Fibroblast of skin of right biceps (primary cell): ENCODE measurements around the gene RNF31.
A peak's percentile ranks its signal among the peaks of the same experiment; 100 is the strongest.
"Not testable (repeated sequence)": the region's sequence is repeated elsewhere in the genome, so short reads cannot be mapped to it uniquely, and the experiment has no call there.

Experiments
- DNase-seq: peaks from one replicate; pipeline ENCODE4 v3.0.0-alpha.2; 2013

The RNF31 gene

GRCh38 chr14:24184104-24184970, 37.0 kb downstream of the RNF31 start:
- no peak for DNase-seq

GRCh38 chr14:24185026-24185425, 37.7 kb downstream of the RNF31 start:
- DNase-seq = no peak

GRCh38 chr14:24185741-24186140, 38.4 kb downstream of the RNF31 start:
- DNase-seq = no peak

- DNase-seq = no peak
These were observed 39.7 kb downstream of the RNF31 start for GRCh38 chr14:24186831-24187538.

GRCh38 chr14:24187539-24187915, 40.2 kb downstream of the RNF31 start:
- no peak for DNase-seq

GRCh38 chr14:24188251-24189058, 41.2 kb downstream of the RNF31 start, which contains the start of gene IPO4:
Gene IPO4, minus strand, starts transcription at chr14:24188816. Its CDS starts 29 bp downstream, at chr14:24188787.
- peak; percentile 98 for DNase-seq

GRCh38 chr14:24189059-24189375, 41.7 kb downstream of the RNF31 start:
- DNase-seq = no peak

GRCh38 chr14:24189460-24189859, 42.2 kb downstream of the RNF31 start:
- no peak for DNase-seq

DNA sequence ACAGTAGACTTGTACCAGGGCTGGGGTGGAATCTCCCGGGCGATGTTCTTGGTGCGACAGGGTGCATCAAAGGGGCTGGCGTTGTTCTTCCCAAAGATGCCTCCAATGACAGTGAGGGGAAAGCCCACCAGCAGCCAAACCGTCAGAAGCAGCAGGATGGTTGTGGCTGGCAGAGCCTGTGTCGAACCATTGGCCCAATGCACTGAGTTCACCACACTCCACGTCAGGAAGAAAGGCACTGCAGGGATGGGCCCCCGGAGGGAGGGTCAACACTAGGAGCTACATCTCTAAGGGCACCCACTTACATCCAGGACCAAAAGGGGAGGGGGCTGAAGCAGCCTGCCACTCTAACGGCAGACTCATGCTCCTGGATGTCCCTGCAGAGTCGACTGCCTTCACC, 43.1 kb downstream of the RNF31 start:
- no peak for DNase-seq

DNA sequence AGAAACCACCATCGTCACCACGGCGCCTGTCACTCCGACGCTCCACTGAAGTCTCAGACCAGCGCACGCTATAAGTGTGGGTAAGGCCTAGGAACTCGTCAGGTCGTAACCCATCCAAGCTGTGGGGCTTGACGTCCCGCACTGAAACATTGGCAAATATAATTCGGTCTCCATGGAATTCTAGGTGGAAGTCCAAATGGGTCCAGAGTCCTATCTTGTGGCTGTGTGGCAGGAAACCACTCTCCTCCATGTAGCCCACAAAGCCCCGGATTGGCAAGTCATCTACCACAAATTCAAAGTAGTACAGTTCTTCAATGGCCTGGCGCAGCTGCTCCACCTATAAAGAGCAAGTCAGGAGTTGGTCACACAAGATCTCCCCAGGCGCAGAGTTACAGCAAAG, 45.6 kb downstream of the RNF31 start:
- DNase-seq = no peak

GRCh38 chr14:24194186-24194872, 47.0 kb downstream of the RNF31 start:
- DNase-seq = no peak

DNA sequence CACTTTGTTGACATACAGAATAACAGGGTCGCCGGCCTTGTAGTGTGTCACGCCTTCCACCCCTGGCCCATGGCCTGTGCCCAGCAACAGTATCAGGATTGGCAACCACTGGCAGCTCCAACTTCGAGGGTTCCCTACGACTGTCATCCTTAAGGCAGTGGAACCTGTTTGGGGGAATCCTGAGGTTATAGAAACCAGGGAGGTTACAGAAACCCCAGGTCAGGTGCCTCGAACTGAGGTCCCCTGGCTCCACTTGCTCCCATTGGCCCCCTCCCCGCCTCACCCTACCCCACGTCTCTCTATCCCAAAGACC, 47.5 kb downstream of the RNF31 start:
- DNase-seq = no peak

- peak; percentile 89 for DNase-seq
These were observed 48.1 kb downstream of the RNF31 start, which contains the start of gene TM9SF1 for GRCh38 chr14:24195186-24196070. Gene TM9SF1, minus strand, starts transcription at chr14:24195441. Its CDS starts 422 bp downstream, at chr14:24195019.

- no peak for DNase-seq
These were observed 49.1 kb downstream of the RNF31 start for GRCh38 chr14:24196071-24197055.

DNA sequence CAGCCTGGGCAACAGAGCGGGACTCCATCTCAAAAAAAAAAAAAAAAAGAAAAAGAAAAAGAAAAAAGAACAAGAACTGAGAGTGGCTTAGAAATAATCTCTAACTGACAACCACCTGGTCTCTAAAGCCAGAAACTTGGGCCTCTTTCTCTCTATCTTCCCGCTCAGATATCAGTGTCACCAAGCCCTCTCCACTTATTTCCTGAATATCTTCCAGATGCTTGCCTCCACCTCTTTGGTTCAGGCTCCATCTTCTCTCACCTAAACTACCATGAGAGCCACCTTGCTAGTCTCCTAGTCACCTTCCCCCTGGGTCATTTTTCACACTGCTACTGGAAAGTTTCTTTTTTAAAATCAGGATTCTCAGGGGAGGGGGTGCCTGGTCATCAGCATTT, 49.8 kb downstream of the RNF31 start:
- DNase-seq = no peak

GRCh38 chr14:24198814-24199524, 51.7 kb downstream of the RNF31 start:
- no peak for DNase-seq

GRCh38 chr14:24202538-24202937, 55.2 kb downstream of the RNF31 start:
- not testable (repeated sequence) for DNase-seq

DNA sequence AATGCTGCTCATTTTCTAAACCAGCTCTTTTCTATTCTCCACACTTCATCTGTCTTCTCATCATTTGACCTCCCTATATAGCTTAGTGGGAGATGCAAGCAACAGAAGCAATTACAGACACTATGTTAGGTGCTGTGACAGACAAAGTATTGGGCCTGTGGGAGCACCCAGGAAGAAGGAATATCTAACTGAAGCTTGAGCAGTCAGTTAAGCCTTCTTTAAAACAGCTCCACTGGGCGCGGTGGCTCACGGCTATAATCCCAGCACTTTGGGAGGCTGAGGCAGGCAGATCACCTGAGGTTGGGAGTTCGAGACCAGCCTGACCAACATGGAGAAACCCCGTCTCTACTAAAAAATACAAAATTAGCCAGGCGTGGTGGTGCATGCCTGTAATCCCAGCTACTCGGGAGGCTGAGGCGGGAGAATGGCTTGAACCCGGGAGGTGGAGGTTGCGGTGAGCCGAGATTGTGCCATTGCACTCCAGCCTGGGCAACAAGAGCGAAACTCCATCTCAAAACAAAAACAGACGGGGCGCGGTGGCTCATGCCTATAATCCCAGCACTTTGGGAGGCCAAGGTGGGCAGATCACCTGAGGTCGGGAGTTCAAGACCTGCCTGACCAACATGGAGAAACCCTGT, 56.1 kb downstream of the RNF31 start:
- not testable (repeated sequence) for DNase-seq
